Type B pancreatic cell (in vitro differentiated cells): ENCODE data around the gene CACNA1G. TPM values are rescaled to one million over a fixed set of nuclear protein-coding genes. Genes with fewer than 3 reads are reported as not detected.

Source experiments
- DNase-seq: peaks from one replicate; pipeline ENCODE4 v3.0.0; 2021; ENCODE audit warnings: mixed read lengths; ENCODE audit not compliant: unreplicated experiment; ENCODE audit errors: extremely low spot score
- H3K27ac Mint-ChIP-seq: 2 replicates; pipeline ENCODE4 v1.8.0; 2021; ENCODE audit warnings: mild to moderate bottlenecking, mixed read lengths
- H3K27me3 Mint-ChIP-seq: 2 replicates; pipeline ENCODE4 v1.8.0; 2021; ENCODE audit warnings: mixed read lengths
- H3K36me3 Mint-ChIP-seq: 2 replicates; pipeline ENCODE4 v1.8.0; 2021; ENCODE audit warnings: mixed read lengths
- H3K4me1 Mint-ChIP-seq: one replicate; pipeline ENCODE4 v1.8.0; 2021; ENCODE audit warnings: mixed read lengths; ENCODE audit not compliant: unreplicated experiment
- H3K4me3 Mint-ChIP-seq: 2 replicates; pipeline ENCODE4 v1.8.0; 2021; ENCODE audit warnings: mild to moderate bottlenecking, mixed read lengths
- H3K9me3 Mint-ChIP-seq: 2 replicates; pipeline ENCODE4 v1.8.0; 2021; ENCODE audit warnings: mixed read lengths
- total RNA-seq: library from RNA; stranded (reverse); gene quantifications from 2 replicates; pipeline ENCODE4 v1.2.1, GENCODE V29; 2021; ENCODE audit warnings: low replicate concordance
- TF ChIP-seq, protein P1 (sequence below): fragments of 200-600 bp; sonication (generic); conservative IDR thresholded peaks from 2 replicates; pipeline ENCODE4 v1.5.0; 2021; ENCODE audit warnings: antibody characterized with exemption, mild to moderate bottlenecking

The CACNA1G gene
- total RNA-seq, 1 donor from 2014 or later = 27.8 TPM

DNA sequence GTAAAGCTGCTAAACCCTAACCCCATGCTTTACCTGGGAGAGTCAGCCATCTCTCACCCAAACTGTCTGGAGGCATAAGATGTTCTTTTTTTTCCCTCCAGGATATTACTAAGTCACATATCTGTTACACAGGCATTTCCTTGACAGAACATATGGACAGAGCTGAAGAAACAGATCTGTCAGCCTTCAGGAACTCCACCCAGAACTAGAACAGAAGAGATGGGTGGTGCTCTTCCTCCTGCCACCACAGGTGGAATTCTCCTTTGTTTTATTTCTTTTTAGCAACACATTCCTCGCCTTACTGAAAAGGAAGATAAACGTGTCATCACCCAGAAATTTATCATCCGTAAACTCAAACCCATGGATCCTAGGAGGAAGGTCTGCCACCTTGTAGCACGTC is 43.5 kb upstream of the CACNA1G start:
- no peaks in the 10 kb centered on the region for H3K9me3 Mint-ChIP-seq

DNA sequence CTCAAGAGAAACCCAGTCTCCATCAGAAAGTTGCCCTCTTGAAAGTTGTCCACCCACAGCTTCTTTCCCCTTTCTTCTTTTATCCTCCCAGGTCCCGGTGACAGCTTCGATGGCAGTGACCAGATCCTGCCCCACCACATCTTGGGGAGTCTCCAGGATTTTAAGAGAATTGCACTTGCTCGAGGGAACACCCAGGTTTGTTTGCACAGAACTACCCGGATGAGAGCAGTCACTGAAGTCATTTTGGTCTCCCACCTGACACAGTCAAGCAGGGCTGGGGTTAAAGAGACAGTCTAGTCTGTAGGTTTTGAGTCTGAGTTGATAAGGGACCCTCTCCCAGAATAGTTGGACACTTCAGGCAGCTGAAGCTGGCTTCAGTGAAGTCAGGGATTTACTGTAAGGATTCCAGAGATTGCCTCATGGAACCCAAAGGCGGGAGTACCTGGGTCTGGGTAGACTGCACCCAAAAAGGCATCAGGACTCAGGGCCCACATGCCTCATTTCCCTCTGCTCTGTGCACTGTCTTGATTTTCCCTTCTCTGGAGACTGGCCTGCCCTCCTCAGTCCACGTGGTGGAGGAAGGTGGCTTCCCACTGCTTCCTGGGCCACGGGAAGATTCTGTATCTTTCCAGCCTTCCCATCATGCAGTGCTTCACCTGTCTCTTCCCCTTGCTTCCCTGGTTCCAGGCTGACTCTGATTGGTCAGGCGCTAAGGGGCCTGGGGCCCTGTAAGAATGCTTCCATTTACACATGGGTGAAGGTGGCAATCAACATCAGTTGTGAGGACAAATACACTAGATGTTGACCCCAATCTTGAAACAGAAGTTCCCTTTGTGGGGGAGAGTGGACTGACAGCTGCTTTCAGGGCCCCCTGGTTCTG is 42.8 kb upstream of the CACNA1G start:
- TF ChIP-seq, protein P1, sequence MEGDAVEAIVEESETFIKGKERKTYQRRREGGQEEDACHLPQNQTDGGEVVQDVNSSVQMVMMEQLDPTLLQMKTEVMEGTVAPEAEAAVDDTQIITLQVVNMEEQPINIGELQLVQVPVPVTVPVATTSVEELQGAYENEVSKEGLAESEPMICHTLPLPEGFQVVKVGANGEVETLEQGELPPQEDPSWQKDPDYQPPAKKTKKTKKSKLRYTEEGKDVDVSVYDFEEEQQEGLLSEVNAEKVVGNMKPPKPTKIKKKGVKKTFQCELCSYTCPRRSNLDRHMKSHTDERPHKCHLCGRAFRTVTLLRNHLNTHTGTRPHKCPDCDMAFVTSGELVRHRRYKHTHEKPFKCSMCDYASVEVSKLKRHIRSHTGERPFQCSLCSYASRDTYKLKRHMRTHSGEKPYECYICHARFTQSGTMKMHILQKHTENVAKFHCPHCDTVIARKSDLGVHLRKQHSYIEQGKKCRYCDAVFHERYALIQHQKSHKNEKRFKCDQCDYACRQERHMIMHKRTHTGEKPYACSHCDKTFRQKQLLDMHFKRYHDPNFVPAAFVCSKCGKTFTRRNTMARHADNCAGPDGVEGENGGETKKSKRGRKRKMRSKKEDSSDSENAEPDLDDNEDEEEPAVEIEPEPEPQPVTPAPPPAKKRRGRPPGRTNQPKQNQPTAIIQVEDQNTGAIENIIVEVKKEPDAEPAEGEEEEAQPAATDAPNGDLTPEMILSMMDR = no peak
- Mint-ChIP-seq H3K27ac (no peak overlapping the region), H3K9me3 (no peaks in the 10 kb centered on the region), H3K4me1 (peaks cover 29% of the 10 kb centered on the region), H3K36me3 (no peaks in the 10 kb centered on the region), H3K27me3 (no peaks in the 10 kb centered on the region), H3K4me3 (no peak overlapping the region)
- no peak for DNase-seq

More for the DNA sequence above, 43.5 kb upstream of the CACNA1G start:
- TF ChIP-seq, protein P1 = no peak
- Mint-ChIP-seq H3K4me3 (no peak overlapping the region), H3K27ac (peak overlapping the region; percentile 58), H3K27me3 (no peaks in the 10 kb centered on the region), H3K4me1 (peaks cover 29% of the 10 kb centered on the region), H3K36me3 (no peaks in the 10 kb centered on the region)
- DNase-seq = no peak

DNA sequence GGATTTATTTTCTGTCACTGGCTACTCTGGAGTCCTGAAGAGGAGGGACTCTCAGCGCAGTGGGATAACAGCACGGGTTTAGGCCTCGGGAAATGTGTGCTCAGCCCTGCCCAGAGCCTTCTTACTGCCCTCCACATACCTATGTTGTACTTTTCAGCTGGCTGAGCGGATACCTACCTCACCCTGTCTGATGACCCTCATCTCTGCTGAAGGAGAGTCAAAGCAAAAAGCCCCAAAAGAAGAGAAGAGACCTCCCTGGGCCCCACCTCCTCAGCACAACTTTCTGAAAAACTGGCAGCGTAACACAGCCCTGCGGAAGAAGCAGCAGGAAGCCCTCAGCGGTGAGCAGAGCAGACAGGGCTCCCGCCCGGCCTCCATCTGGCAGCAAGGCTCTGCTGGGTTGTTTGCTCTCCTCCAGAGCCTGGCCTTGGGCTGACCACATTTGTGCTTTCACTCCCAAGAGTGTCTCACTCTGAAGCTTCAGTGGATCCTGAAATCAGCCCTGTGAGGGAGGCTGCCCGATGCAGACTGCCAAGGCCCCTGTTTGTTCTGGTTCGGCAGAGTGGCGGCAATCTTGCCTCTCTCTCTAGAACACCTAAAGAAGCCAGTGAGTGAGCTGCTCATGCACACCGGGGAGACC is 42.0 kb upstream of the CACNA1G start:
- Mint-ChIP-seq H3K9me3 (no peaks in the 10 kb centered on the region), H3K36me3 (no peaks in the 10 kb centered on the region), H3K27me3 (no peaks in the 10 kb centered on the region), H3K4me3 (no peak overlapping the region), H3K4me1 (peaks cover 27% of the 10 kb centered on the region), H3K27ac (no peak overlapping the region)
- TF ChIP-seq, protein P1 = no peak
- DNase-seq = no peak

DNA sequence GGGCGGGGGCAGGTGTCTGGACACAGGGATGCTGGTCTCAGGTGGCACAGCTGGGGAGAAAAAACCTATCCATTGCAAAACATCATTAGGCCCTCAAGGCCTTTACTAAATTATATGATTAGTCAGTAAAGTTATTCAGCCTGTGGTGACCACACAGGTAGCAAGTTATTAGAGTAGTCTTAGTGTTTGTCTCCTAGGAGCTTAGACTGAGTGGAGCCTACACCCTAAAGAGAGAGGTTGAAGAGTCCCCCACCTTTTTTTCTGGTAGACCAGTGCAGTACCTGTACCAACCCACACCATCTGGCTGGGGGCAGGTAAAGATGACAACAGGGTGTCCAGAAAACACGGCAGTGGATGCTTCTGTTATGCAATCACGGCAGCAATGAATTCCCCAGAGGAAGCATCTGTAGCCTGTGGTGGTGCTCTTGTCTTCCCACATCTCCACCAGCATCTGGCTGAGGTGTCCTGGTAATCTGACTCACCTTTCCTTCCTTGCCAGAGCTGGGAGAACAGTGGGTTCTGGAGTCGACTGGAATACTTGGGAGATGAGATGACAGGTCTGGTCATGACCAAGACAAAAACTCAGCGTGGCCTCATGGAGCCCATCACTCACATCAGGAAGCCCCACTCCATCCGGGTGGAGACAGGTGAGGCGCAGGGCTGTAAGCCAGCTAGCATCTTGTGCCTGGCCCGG is 41.2 kb upstream of the CACNA1G start:
- Mint-ChIP-seq H3K4me3 (no peak overlapping the region), H3K4me1 (peaks cover 23% of the 10 kb centered on the region)

DNA sequence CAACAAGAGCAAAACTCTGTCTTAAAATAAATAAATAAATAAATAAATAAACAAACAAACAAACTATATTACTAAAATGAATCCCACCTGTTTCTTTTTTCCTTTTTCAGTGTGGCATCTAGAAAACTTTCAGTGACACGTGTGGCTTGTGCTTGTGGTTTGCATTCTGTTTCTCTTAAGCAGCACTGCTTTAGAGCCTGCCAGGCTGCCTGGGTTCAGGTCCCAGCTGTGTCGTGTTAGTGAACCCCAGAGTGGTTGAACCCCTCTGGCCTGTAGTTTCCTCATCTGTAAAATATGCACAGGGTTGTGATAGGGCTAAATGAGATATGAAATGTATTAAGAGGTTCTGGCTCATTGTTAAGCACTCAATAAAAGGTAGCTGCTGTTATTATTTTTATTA is 40.0 kb upstream of the CACNA1G start:
- Mint-ChIP-seq H3K36me3 (no peaks in the 10 kb centered on the region), H3K4me3 (no peak overlapping the region), H3K9me3 (no peaks in the 10 kb centered on the region), H3K27me3 (no peaks in the 10 kb centered on the region), H3K4me1 (peaks cover 13% of the 10 kb centered on the region), H3K27ac (no peak overlapping the region)
- no peak for DNase-seq
- TF ChIP-seq, protein P1 = no peak

More for the DNA sequence above, 41.2 kb upstream of the CACNA1G start:
- no peaks in the 10 kb centered on the region for H3K36me3 Mint-ChIP-seq
- no peaks in the 10 kb centered on the region for H3K9me3 Mint-ChIP-seq
- no peak for DNase-seq
- TF ChIP-seq, protein P1 = no peak
- H3K27me3 Mint-ChIP-seq = no peaks in the 10 kb centered on the region
- no peak overlapping the region for H3K27ac Mint-ChIP-seq
